ENCODE measurements around the gene DLX4. TPM values are rescaled to one million over a fixed set of nuclear protein-coding genes. Genes with fewer than 3 reads are reported as not detected.

DLX4 gene
- total and polyA plus RNA-seq, 4 donors, result 0.45 to 2.2 (median 0.72) TPM

- H3K9ac ChIP-seq (ENCODE audit: insufficient read depth in 1 of 2, low read length in 2 of 2), result no peak overlapping the region
- no peaks in the 10 kb centered on the region for H3K9me3 ChIP-seq (ENCODE audit: control insufficient read depth in 4 of 4, insufficient read depth in 3 of 4, low read length in 3 of 4)
- ATAC-seq (ENCODE audit: insufficient read depth, low FRiP score) (no peak), DNase-seq (no peak)
- TF ChIP-seq, protein P1, sequence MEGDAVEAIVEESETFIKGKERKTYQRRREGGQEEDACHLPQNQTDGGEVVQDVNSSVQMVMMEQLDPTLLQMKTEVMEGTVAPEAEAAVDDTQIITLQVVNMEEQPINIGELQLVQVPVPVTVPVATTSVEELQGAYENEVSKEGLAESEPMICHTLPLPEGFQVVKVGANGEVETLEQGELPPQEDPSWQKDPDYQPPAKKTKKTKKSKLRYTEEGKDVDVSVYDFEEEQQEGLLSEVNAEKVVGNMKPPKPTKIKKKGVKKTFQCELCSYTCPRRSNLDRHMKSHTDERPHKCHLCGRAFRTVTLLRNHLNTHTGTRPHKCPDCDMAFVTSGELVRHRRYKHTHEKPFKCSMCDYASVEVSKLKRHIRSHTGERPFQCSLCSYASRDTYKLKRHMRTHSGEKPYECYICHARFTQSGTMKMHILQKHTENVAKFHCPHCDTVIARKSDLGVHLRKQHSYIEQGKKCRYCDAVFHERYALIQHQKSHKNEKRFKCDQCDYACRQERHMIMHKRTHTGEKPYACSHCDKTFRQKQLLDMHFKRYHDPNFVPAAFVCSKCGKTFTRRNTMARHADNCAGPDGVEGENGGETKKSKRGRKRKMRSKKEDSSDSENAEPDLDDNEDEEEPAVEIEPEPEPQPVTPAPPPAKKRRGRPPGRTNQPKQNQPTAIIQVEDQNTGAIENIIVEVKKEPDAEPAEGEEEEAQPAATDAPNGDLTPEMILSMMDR (IDR thresholded peaks at IDR 0.05; ENCODE audit: control extremely low read depth, extremely low read depth), result no peak
- H3K36me3 ChIP-seq (ENCODE audit: control insufficient read depth in 4 of 4, insufficient read depth in 4 of 4, low read length in 4 of 4), result no peaks in the 10 kb centered on the region
- peaks cover 0 to 28% (median 4%) of the 10 kb centered on the region in 5 donors for H3K4me1 ChIP-seq (ENCODE audit: control insufficient read depth in 5 of 5, insufficient read depth in 5 of 5, low read length in 5 of 5)
- 10 to 17% methylated on average over 52 to 57 of the region's 57 CpGs for WGBS, 2 donors
- H3K4me3 ChIP-seq, result no peak overlapping the region
- H3K27me3 ChIP-seq (ENCODE audit: control insufficient read depth in 3 of 3, insufficient read depth in 3 of 3, low read length in 2 of 3), result peaks cover 4 to 84% (median 78%) of the 10 kb centered on the region in 3 donors
- H3K27ac ChIP-seq (ENCODE audit: low read depth in 1 of 2, low read length in 1 of 2), result no peak overlapping the region
Measured at GRCh38 chr17:49972486-49973270, 3.7 kb downstream of the DLX4 start.

DNA sequence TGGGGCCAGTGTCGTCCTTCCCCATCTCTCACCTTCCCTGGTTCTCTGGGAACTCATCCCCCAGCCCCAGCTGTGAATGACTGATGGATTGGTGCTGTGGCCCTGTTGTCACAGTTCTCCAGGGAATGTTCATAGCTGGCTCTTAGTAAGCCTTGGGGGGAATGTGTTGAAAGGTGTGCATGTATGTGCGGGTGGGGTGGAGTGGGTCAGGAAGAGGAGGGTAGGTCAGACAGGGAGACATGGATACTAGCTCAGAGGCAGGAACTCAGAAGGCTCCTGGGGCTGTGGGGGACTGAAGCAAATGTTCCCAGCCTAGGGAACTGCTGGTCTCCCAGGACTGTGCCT lies 4.3 kb downstream of the DLX4 start:
- no peak overlapping the region for H3K9ac ChIP-seq (ENCODE audit: insufficient read depth in 1 of 2, low read length in 2 of 2)
- TF ChIP-seq, protein P1 (IDR thresholded peaks at IDR 0.05; ENCODE audit: control extremely low read depth, extremely low read depth), result no peak
- H3K4me1 ChIP-seq (ENCODE audit: control insufficient read depth in 5 of 5, insufficient read depth in 5 of 5, low read length in 5 of 5), result peaks cover 0 to 25% (median 4%) of the 10 kb centered on the region in 5 donors
- no peak for ATAC-seq (ENCODE audit: insufficient read depth, low FRiP score)
- no peak overlapping the region for H3K27ac ChIP-seq (ENCODE audit: low read depth in 1 of 2, low read length in 1 of 2)
- H3K27me3 ChIP-seq (ENCODE audit: control insufficient read depth in 3 of 3, insufficient read depth in 3 of 3, low read length in 2 of 3), result peaks cover 4 to 83% (median 72%) of the 10 kb centered on the region in 3 donors
- 17 to 43% methylated on average over 2 of the region's 2 CpGs for WGBS, 2 donors
- no peak for DNase-seq
- no peak overlapping the region for H3K4me3 ChIP-seq
- H3K36me3 ChIP-seq (ENCODE audit: control insufficient read depth in 4 of 4, insufficient read depth in 4 of 4, low read length in 4 of 4), result no peaks in the 10 kb centered on the region
- no peaks in the 10 kb centered on the region for H3K9me3 ChIP-seq (ENCODE audit: control insufficient read depth in 4 of 4, insufficient read depth in 3 of 4, low read length in 3 of 4)

GRCh38 chr17:49975531-49975930 lies 6.5 kb downstream of the DLX4 start:
- no peak overlapping the region for H3K9ac ChIP-seq (ENCODE audit: insufficient read depth in 1 of 2, low read length in 2 of 2)
- no peaks in the 10 kb centered on the region for H3K36me3 ChIP-seq (ENCODE audit: control insufficient read depth in 4 of 4, insufficient read depth in 4 of 4, low read length in 4 of 4)
- no peaks in the 10 kb centered on the region for H3K9me3 ChIP-seq (ENCODE audit: control insufficient read depth in 4 of 4, insufficient read depth in 3 of 4, low read length in 3 of 4)
- WGBS, 2 donors, result 78 to 85% methylated on average over 7 of the region's 7 CpGs
- no peak overlapping the region for H3K4me3 ChIP-seq
- no peak for DNase-seq
- no peak overlapping the region for H3K27ac ChIP-seq (ENCODE audit: low read depth in 1 of 2, low read length in 1 of 2)
- peaks cover 4 to 68% (median 57%) of the 10 kb centered on the region in 3 donors for H3K27me3 ChIP-seq (ENCODE audit: control insufficient read depth in 3 of 3, insufficient read depth in 3 of 3, low read length in 2 of 3)
- TF ChIP-seq, protein P1 (IDR thresholded peaks at IDR 0.05; ENCODE audit: control extremely low read depth, extremely low read depth), result no peak
- no peak for ATAC-seq (ENCODE audit: insufficient read depth, low FRiP score)
- peaks cover 0 to 13% (median 0%) of the 10 kb centered on the region in 5 donors for H3K4me1 ChIP-seq (ENCODE audit: control insufficient read depth in 5 of 5, insufficient read depth in 5 of 5, low read length in 5 of 5)

Measured in lung (tissue), 12 donors.